Upper lobe of left lung (tissue), 4 donors: ENCODE results near the gene GAREM2.

Experiments
- CTCF ChIP-seq, 6 experiments: fragments of 450-650 bp in 4 of 6; fragments of 200-600 bp in 2 of 6; sonication (generic) in 2 of 6; IDR thresholded peaks; one replicate each; pipeline ENCODE4 v1.5.1; 2016 to 2019; ENCODE audit warnings: antibody characterized with exemption in 6 of 6
- POLR2AphosphoS5 ChIP-seq, 2 donors: sonication (generic); formaldehyde crosslinking; IDR thresholded peaks; one replicate each; pipeline ENCODE4 v1.5.1; 2017; ENCODE audit warnings: antibody characterized with exemption in 2 of 2

- TF ChIP-seq CTCF (IDR thresholded peaks at IDR 0.05) = no peak
- TF ChIP-seq POLR2AphosphoS5 (IDR thresholded peaks at IDR 0.05) = no peak
Observed at GRCh38 chr2:26182441-26182840, 9.6 kb downstream of the GAREM2 start.
